HepG2 (cell line): ENCODE results near the gene TYMP. TPM values are rescaled to one million over a fixed set of nuclear protein-coding genes. Genes with fewer than 3 reads are reported as not detected.

Experiments
- AGO2 ChIP-seq: fragments of 200-400 bp; formaldehyde crosslinking; optimal IDR thresholded peaks from 2 replicates; pipeline ENCODE3; 2017; ENCODE audit warnings: mild to moderate bottlenecking, low read depth, low read length, moderate library complexity
- FOSL2 ChIP-seq: sonication (generic); formaldehyde crosslinking; IDR thresholded peaks from 2 replicates; pipeline ENCODE4 v1.4.0; 2020; ENCODE audit warnings: missing genetic modification reagents
- FOXA3 ChIP-seq: IDR thresholded peaks from 2 replicates; pipeline ENCODE4 v1.6.1; 2016; ENCODE audit warnings: missing genetic modification reagents, missing compliant biosample characterization
- FOXC1 ChIP-seq: sonication (generic); formaldehyde crosslinking; IDR thresholded peaks from 2 replicates; pipeline ENCODE4 v1.8.0; 2022; ENCODE audit warnings: mild to moderate bottlenecking, missing genetic modification reagents, borderline replicate concordance
- MAZ ChIP-seq, 2 experiments: sonication (generic) in 1 of 2; formaldehyde crosslinking in 1 of 2; IDR thresholded peaks; 2 replicates each; pipeline versions ENCODE4 v1.5.0 to v1.6.1; 2012 to 2020; ENCODE audit warnings: low read depth in 2 of 2, mild to moderate bottlenecking in 2 of 2, borderline replicate concordance in 1 of 2, improper control_type of control experiment in 1 of 2, low read length in 1 of 2, missing genetic modification reagents in 1 of 2, moderate library complexity in 1 of 2
- POGZ ChIP-seq: sonication (generic); formaldehyde crosslinking; IDR thresholded peaks from 2 replicates; pipeline ENCODE4 v1.4.0; 2020; ENCODE audit warnings: mild to moderate bottlenecking, missing genetic modification reagents
- RARA ChIP-seq: IDR thresholded peaks from 2 replicates; pipeline ENCODE4 v1.6.1; 2016; ENCODE audit warnings: missing genetic modification reagents, missing compliant biosample characterization
- TGIF2 ChIP-seq: IDR thresholded peaks from 2 replicates; pipeline ENCODE4 v1.6.1; 2016; ENCODE audit warnings: control low read depth, missing compliant biosample characterization
- ZFP90 ChIP-seq: sonication (generic); formaldehyde crosslinking; IDR thresholded peaks from 2 replicates; pipeline ENCODE4 v1.8.0; 2022; ENCODE audit warnings: missing genetic modification reagents, mild to moderate bottlenecking, inconsistent platforms, borderline replicate concordance
- ZNF292 ChIP-seq: sonication (generic); formaldehyde crosslinking; IDR thresholded peaks from 2 replicates; pipeline ENCODE4 v1.8.1; 2022; ENCODE audit warnings: mild to moderate bottlenecking, low read depth, missing genetic modification reagents, borderline replicate concordance
- ZNF746 ChIP-seq: sonication (generic); formaldehyde crosslinking; IDR thresholded peaks from 2 replicates; pipeline ENCODE4 v1.8.0; 2022; ENCODE audit warnings: mild to moderate bottlenecking, missing genetic modification reagents
- polyA plus RNA-seq, 8 experiments: library from polyadenylated mRNA; depleted of rRNA in 3 of 8; stranded (reverse) in 7 of 8; unstranded in 1 of 8; fragments of >200 nt; fragmentation: Illumina TruSeq in 4 of 8; extraction: Trizol in 4 of 8; gene quantifications; 2 replicates each; pipeline versions ENCODE4 v1.2.1 to v1.2.3, GENCODE V29; 2011 to 2016; ENCODE audit warnings: low read depth in 4 of 8, missing spikeins in 1 of 8, mixed read lengths in 1 of 8; ENCODE audit not compliant: insufficient read depth in 1 of 8
- total RNA-seq, 5 experiments: library from RNA; depleted of rRNA; stranded (reverse); fragments of >200 nt; fragmentation: Illumina TruSeq; extraction: Trizol; gene quantifications; 2 replicates each; pipeline ENCODE4 v1.2.3, GENCODE V29; 2016; ENCODE audit warnings: low read depth in 1 of 5
- TF ChIP-seq, protein P1 (sequence below): sonication (generic); formaldehyde crosslinking; IDR thresholded peaks from 2 replicates; pipeline ENCODE4 v1.5.0; 2020; ENCODE audit warnings: mild to moderate bottlenecking, missing genetic modification reagents, borderline replicate concordance
- TF ChIP-seq, protein P2 (sequence below): sonication (generic); formaldehyde crosslinking; IDR thresholded peaks from 2 replicates; pipeline ENCODE4 v1.4.0; 2020; ENCODE audit warnings: mild to moderate bottlenecking, missing genetic modification reagents
- TF ChIP-seq, protein P3 (sequence below), 2 experiments: sonication (generic) in 1 of 2; formaldehyde crosslinking in 1 of 2; IDR thresholded peaks; 2 replicates each; pipeline versions ENCODE4 v1.5.1 to v1.6.1; 2011 to 2020; ENCODE audit warnings: borderline replicate concordance in 1 of 2, low read depth in 1 of 2, low read length in 1 of 2, mild to moderate bottlenecking in 1 of 2, missing genetic modification reagents in 1 of 2, moderate library complexity in 1 of 2
- TF ChIP-seq, protein P4 (sequence below): sonication (generic); formaldehyde crosslinking; IDR thresholded peaks from 2 replicates; pipeline ENCODE4 v1.9.0; 2021; ENCODE audit warnings: missing genetic modification reagents, borderline replicate concordance
- TF ChIP-seq, protein P5 (sequence below): sonication (generic); formaldehyde crosslinking; IDR thresholded peaks from 2 replicates; pipeline ENCODE4 v1.4.0; 2020; ENCODE audit warnings: mild to moderate bottlenecking, missing genetic modification reagents

TYMP gene
- total and polyA plus RNA-seq, 2 of the 13 experiments (the other 11 are each of a cell fraction or from before 2014, with no cell fraction given): 3.9 to 4.3 TPM

DNA sequence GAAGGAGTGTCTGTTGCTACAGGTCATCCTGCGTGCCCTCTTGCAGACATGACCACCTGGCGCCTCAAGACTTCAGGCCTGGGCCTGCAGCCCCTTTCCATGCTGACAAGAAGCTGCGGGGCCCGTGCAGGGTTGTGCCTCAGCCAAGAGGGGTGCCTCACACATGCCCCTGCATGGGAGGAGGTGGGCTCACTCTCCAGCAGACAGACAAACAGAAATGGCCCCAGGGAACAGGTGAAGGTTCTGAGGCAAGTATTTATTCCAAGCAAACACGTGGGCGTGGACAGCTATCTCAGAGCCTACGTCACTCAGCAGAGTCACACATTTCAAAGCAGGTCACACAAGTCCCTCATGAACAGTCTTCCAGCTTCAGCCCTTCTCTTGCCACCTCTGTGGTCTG lies 38.8 kb upstream of the TYMP start (continued):
- TF ChIP-seq, protein P1, sequence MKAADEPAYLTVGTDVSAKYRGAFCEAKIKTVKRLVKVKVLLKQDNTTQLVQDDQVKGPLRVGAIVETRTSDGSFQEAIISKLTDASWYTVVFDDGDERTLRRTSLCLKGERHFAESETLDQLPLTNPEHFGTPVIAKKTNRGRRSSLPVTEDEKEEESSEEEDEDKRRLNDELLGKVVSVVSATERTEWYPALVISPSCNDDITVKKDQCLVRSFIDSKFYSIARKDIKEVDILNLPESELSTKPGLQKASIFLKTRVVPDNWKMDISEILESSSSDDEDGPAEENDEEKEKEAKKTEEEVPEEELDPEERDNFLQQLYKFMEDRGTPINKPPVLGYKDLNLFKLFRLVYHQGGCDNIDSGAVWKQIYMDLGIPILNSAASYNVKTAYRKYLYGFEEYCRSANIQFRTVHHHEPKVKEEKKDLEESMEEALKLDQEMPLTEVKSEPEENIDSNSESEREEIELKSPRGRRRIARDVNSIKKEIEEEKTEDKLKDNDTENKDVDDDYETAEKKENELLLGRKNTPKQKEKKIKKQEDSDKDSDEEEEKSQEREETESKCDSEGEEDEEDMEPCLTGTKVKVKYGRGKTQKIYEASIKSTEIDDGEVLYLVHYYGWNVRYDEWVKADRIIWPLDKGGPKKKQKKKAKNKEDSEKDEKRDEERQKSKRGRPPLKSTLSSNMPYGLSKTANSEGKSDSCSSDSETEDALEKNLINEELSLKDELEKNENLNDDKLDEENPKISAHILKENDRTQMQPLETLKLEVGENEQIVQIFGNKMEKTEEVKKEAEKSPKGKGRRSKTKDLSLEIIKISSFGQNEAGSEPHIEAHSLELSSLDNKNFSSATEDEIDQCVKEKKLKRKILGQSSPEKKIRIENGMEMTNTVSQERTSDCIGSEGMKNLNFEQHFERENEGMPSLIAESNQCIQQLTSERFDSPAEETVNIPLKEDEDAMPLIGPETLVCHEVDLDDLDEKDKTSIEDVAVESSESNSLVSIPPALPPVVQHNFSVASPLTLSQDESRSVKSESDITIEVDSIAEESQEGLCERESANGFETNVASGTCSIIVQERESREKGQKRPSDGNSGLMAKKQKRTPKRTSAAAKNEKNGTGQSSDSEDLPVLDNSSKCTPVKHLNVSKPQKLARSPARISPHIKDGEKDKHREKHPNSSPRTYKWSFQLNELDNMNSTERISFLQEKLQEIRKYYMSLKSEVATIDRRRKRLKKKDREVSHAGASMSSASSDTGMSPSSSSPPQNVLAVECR (CRISPR knock-in tag): peak; percentile 55; the same call in 1 of the 2 replicates
- TF ChIP-seq POGZ (CRISPR knock-in tag): 0 out of 2 replicates have a peak, but pooled peaks have one; percentile 7
- 0 out of 2 replicates have a peak, but pooled peaks have one; percentile 39 for TF ChIP-seq TGIF2 (CRISPR knock-in tag)
- peak; percentile 48 for TF ChIP-seq FOSL2 (CRISPR knock-in tag)
- TF ChIP-seq FOXA3 (CRISPR knock-in tag): peak; percentile 7; the same call in 1 of the 2 replicates
- TF ChIP-seq, protein P2, sequence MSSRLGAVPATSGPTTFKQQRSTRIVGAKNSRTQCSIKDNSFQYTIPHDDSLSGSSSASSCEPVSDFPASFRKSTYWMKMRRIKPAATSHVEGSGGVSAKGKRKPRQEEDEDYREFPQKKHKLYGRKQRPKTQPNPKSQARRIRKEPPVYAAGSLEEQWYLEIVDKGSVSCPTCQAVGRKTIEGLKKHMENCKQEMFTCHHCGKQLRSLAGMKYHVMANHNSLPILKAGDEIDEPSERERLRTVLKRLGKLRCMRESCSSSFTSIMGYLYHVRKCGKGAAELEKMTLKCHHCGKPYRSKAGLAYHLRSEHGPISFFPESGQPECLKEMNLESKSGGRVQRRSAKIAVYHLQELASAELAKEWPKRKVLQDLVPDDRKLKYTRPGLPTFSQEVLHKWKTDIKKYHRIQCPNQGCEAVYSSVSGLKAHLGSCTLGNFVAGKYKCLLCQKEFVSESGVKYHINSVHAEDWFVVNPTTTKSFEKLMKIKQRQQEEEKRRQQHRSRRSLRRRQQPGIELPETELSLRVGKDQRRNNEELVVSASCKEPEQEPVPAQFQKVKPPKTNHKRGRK (CRISPR knock-in tag): no peak
- TF ChIP-seq MAZ (IDR thresholded peaks at IDR 0.05; ENCODE audit: borderline replicate concordance, low read depth, low read length): no peak
- TF ChIP-seq MAZ (CRISPR knock-in tag; IDR thresholded peaks at IDR 0.05; ENCODE audit: low read depth): 0 out of 2 replicates have a peak, but pooled peaks have one; percentile 29
- TF ChIP-seq, protein P3, sequence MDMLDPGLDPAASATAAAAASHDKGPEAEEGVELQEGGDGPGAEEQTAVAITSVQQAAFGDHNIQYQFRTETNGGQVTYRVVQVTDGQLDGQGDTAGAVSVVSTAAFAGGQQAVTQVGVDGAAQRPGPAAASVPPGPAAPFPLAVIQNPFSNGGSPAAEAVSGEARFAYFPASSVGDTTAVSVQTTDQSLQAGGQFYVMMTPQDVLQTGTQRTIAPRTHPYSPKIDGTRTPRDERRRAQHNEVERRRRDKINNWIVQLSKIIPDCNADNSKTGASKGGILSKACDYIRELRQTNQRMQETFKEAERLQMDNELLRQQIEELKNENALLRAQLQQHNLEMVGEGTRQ (IDR thresholded peaks at IDR 0.05; ENCODE audit: low read depth, low read length): 0 out of 2 replicates have a peak, but pooled peaks have one; percentile 29
- TF ChIP-seq, protein P3 (CRISPR knock-in tag; IDR thresholded peaks at IDR 0.05; ENCODE audit: borderline replicate concordance): no peak; the same call in 1 of the 2 replicates
- TF ChIP-seq, protein P4, sequence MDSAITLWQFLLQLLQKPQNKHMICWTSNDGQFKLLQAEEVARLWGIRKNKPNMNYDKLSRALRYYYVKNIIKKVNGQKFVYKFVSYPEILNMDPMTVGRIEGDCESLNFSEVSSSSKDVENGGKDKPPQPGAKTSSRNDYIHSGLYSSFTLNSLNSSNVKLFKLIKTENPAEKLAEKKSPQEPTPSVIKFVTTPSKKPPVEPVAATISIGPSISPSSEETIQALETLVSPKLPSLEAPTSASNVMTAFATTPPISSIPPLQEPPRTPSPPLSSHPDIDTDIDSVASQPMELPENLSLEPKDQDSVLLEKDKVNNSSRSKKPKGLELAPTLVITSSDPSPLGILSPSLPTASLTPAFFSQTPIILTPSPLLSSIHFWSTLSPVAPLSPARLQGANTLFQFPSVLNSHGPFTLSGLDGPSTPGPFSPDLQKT: no peak
- peak; percentile 41 for TF ChIP-seq RARA (CRISPR knock-in tag)
- TF ChIP-seq FOXC1 (CRISPR knock-in tag): 0 out of 2 replicates have a peak, but pooled peaks have one; percentile 36
- 0 out of 2 replicates have a peak, but pooled peaks have one; percentile 0 for TF ChIP-seq ZNF292 (CRISPR knock-in tag)
- TF ChIP-seq ZNF746 (CRISPR knock-in tag): no peak
- TF ChIP-seq, protein P5, sequence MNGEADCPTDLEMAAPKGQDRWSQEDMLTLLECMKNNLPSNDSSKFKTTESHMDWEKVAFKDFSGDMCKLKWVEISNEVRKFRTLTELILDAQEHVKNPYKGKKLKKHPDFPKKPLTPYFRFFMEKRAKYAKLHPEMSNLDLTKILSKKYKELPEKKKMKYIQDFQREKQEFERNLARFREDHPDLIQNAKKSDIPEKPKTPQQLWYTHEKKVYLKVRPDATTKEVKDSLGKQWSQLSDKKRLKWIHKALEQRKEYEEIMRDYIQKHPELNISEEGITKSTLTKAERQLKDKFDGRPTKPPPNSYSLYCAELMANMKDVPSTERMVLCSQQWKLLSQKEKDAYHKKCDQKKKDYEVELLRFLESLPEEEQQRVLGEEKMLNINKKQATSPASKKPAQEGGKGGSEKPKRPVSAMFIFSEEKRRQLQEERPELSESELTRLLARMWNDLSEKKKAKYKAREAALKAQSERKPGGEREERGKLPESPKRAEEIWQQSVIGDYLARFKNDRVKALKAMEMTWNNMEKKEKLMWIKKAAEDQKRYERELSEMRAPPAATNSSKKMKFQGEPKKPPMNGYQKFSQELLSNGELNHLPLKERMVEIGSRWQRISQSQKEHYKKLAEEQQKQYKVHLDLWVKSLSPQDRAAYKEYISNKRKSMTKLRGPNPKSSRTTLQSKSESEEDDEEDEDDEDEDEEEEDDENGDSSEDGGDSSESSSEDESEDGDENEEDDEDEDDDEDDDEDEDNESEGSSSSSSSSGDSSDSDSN (CRISPR knock-in tag): peak; percentile 25; the same call in 1 of the 2 replicates
- no peak for TF ChIP-seq ZFP90 (CRISPR knock-in tag)
- TF ChIP-seq AGO2: no peak
